ENCODE measurements around the gene CHCT1. TPM values are rescaled to one million over a fixed set of nuclear protein-coding genes. Genes with fewer than 3 reads are reported as not detected.

CHCT1 gene
- total RNA-seq, 2 experiments from 2014 or later: not detected

DNA sequence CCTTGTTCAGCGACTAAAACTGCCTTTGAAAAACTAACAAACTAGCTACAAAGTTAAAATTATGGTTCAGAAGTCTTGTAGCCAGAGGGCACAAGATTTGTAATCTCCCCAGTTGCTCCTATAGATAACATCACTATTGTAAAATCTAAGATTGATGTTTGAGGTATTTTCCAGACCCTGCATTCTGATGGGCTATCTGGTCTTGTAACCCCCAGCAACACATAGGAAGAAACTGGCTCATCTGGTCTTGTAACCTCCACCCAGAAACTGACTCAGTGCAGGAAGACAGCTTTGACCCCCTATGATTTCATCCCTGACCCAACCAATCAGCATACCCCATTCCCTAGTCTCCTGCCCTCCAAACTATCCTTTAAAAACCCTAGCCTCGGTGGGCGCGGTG lies 12.3 kb upstream of the CHCT1 start:
- H3K9me3 ChIP-seq (ENCODE audit: low read length): 0 out of 2 replicates have a peak, but pooled peaks cover 7% of the 10 kb centered on the region
- H3K4me1 ChIP-seq (ENCODE audit: insufficient read depth, low read length, poor library complexity, severe bottlenecking): no peaks in the 10 kb centered on the region
- H3K27ac ChIP-seq (ENCODE audit: low read depth, low read length, poor library complexity, severe bottlenecking): no peak overlapping the region
- TF ChIP-seq EZH2phosphoT487 (IDR thresholded peaks at IDR 0.05; ENCODE audit: borderline replicate concordance, low read depth, low read length) (no peak), CTCF (conservative IDR thresholded peaks at IDR 0.05; ENCODE audit: low read length) (no peak)
- intact Hi-C loops (cut with micrococcal nuclease; ENCODE audit: unreplicated experiment): no loop called here
- no peak overlapping the region for H2AFZ ChIP-seq (ENCODE audit: low read length)
- no peak for DNase-seq (ENCODE audit: low spot score)
- ChIA-PET POLR2A (no interaction called here), CTCF (ENCODE audit: unreplicated experiment) (no interaction called here)
- H3K9me2 ChIP-seq (ENCODE audit: insufficient read depth, low read length): no peaks in the 10 kb centered on the region
- no TSS peak for BruUV-seq (replicated peaks)
- H3K4me2 ChIP-seq (ENCODE audit: low read length): no peak overlapping the region
- no peaks in the 10 kb centered on the region for H3K79me2 ChIP-seq (ENCODE audit: insufficient read depth, low read depth, low read length)
- no peak overlapping the region for H3K4me3 ChIP-seq (ENCODE audit: low read depth, low read length, poor library complexity, severe bottlenecking)
- H3K36me3 ChIP-seq (ENCODE audit: insufficient read depth, low read length): no peaks in the 10 kb centered on the region
- H4K20me1 ChIP-seq (ENCODE audit: insufficient read depth, low read length): no peaks in the 10 kb centered on the region

DNA sequence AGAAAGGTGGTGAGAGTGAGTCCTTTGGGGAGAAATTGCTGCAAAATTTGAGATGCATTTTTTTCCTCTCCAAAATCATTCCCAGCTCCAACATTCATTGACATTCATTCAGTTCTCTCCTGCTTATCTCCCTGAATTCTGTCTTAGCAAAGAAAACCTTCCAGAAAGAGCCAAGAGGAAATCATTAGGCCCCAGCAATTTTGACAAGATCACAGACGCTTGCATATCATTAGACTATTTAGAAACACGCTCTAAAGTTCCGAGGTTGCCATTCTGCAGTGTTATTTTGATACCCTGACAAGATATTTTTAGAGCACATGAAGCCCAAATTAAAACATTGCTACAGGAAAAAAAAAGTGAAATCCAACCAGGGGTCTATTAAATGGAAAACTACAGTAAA lies 9.6 kb upstream of the CHCT1 start:
- Histone ChIP-seq H3K4me2 (ENCODE audit: low read length) (no peak overlapping the region), H3K4me1 (ENCODE audit: insufficient read depth, low read length, poor library complexity, severe bottlenecking) (no peaks in the 10 kb centered on the region), H3K36me3 (ENCODE audit: insufficient read depth, low read length) (no peaks in the 10 kb centered on the region), H3K79me2 (ENCODE audit: insufficient read depth, low read depth, low read length) (no peaks in the 10 kb centered on the region), H3K27ac (ENCODE audit: low read depth, low read length, poor library complexity, severe bottlenecking) (no peak overlapping the region), H2AFZ (ENCODE audit: low read length) (no peak overlapping the region), H3K4me3 (ENCODE audit: low read depth, low read length, poor library complexity, severe bottlenecking) (no peak overlapping the region), H3K9me3 (ENCODE audit: low read length) (0 out of 2 replicates have a peak, but pooled peaks cover 7% of the 10 kb centered on the region), H4K20me1 (ENCODE audit: insufficient read depth, low read length) (no peaks in the 10 kb centered on the region), H3K9me2 (ENCODE audit: insufficient read depth, low read length) (no peaks in the 10 kb centered on the region)
- intact Hi-C loops (cut with micrococcal nuclease; ENCODE audit: unreplicated experiment): no loop called here
- DNase-seq (ENCODE audit: low spot score): no peak
- no TSS peak for BruUV-seq (replicated peaks)
- TF ChIP-seq EZH2phosphoT487 (IDR thresholded peaks at IDR 0.05; ENCODE audit: borderline replicate concordance, low read depth, low read length) (no peak), CTCF (conservative IDR thresholded peaks at IDR 0.05; ENCODE audit: low read length) (no peak)
- CTCF ChIA-PET (ENCODE audit: unreplicated experiment): no interaction called here
- POLR2A ChIA-PET: no interaction called here

GRCh38 chr17:60415146-60415545 lies 7.1 kb upstream of the CHCT1 start:
- TF ChIP-seq CTCF (conservative IDR thresholded peaks at IDR 0.05; ENCODE audit: low read length) (no peak), EZH2phosphoT487 (IDR thresholded peaks at IDR 0.05; ENCODE audit: borderline replicate concordance, low read depth, low read length) (no peak)
- H3K79me2 ChIP-seq (ENCODE audit: insufficient read depth, low read depth, low read length): no peaks in the 10 kb centered on the region
- no peak overlapping the region for H3K4me2 ChIP-seq (ENCODE audit: low read length)
- DNase-seq (ENCODE audit: low spot score): no peak
- no peak overlapping the region for H3K4me3 ChIP-seq (ENCODE audit: low read depth, low read length, poor library complexity, severe bottlenecking)
- H3K9me3 ChIP-seq (ENCODE audit: low read length): 0 out of 2 replicates have a peak, but pooled peaks cover under 1% of the 10 kb centered on the region
- H2AFZ ChIP-seq (ENCODE audit: low read length): no peak overlapping the region
- H3K27ac ChIP-seq (ENCODE audit: low read depth, low read length, poor library complexity, severe bottlenecking): no peak overlapping the region
- no peaks in the 10 kb centered on the region for H3K4me1 ChIP-seq (ENCODE audit: insufficient read depth, low read length, poor library complexity, severe bottlenecking)
- BruUV-seq (replicated peaks): no TSS peak
- no peaks in the 10 kb centered on the region for H4K20me1 ChIP-seq (ENCODE audit: insufficient read depth, low read length)
- intact Hi-C loops (cut with micrococcal nuclease; ENCODE audit: unreplicated experiment): no loop called here
- H3K9me2 ChIP-seq (ENCODE audit: insufficient read depth, low read length): no peaks in the 10 kb centered on the region
- no peaks in the 10 kb centered on the region for H3K36me3 ChIP-seq (ENCODE audit: insufficient read depth, low read length)
- ChIA-PET POLR2A (no interaction called here), CTCF (ENCODE audit: unreplicated experiment) (no interaction called here)
